RPMI8226 (cell line): ENCODE results near the gene PRMT9.

Experiments
- DNase-seq: peaks from one replicate; pipeline ENCODE4 v3.0.0-alpha.2; 2015

PRMT9 gene

GRCh38 chr4:147678796-147679549 is 5.0 kb downstream of the PRMT9 start:
- peak; percentile 35 for DNase-seq

GRCh38 chr4:147678106-147678505 is 5.9 kb downstream of the PRMT9 start:
- no peak for DNase-seq

DNA sequence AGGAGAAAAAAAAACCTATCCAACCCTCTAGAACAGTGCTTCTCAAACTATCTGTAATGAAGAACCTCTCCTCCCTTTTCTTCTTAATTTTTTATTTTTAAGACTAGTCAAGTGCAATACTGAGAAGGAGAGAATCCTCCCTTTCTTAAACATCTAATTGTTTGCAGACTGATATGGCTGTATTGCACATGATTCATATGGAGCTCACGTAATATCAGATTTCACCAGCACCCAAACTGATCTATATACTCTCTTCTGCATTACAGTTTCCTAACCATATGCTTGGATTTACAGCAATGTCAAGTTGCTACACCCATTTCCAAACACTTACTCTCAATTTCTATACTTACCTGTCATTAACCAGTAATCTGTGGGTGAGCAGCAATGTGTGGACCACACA is 9.5 kb downstream of the PRMT9 start:
- no peak for DNase-seq

- DNase-seq, result no peak
Measured at GRCh38 chr4:147674073-147674472, 9.9 kb downstream of the PRMT9 start.

DNA sequence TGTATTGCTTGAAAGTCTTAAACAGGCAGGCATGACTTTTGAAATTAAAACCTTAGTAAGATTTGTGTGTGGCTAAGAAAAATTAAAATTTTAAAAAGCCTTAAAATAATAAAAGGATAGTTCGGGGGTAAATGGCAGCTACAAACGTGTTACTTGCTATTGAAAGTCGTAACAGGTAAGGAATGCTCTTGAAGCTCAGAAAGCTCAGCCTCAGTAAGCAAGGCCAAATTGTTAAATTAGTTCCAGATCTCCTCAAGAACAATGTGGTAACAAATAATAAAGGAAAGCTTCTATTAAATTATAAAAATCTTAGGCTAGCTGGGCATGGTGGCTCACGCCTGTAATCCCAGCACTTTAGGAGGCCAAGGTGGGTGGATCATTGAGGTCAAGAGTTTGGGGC is 25.5 kb downstream of the PRMT9 start:
- DNase-seq, result no peak

DNA sequence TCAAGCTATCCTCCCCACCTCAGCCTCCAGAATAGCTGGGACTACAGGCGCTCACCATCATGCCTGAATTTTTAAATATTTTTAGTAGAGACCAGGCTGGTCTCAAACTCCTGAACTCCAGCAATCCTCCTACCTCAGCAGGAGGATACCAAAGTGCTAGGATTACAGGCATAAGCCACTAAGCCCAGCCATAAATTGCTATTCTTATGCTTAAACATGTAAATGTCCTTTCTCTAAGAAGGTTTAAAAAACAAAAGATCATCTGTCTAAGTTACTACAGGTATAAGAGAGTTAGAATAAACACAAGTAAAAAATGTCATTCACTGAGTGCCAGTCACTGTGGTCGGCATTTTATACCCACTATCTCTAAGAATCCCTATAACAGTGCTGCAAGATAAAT is 28.3 kb downstream of the PRMT9 start:
- DNase-seq, result no peak

DNA sequence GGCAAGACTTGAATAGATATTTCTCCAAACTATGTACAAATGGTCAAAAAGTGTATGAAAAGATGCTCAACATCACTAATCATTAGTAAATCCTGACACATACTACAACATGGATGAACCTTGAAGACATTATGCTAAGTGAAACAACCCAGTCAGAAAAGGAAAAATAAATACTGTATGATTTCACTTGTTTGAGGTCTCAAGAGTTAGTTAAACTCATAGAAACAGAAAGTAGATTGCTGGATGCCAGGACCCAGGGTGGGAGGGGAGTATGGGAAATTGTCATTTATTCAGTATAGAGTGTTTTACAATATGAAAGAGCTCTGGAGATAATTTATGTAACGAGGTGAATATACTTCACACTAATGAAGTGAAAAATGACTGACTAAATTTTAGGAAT is 32.4 kb downstream of the PRMT9 start:
- no peak for DNase-seq

GRCh38 chr4:147648656-147649055 is 35.3 kb downstream of the PRMT9 start:
- no peak for DNase-seq

DNA sequence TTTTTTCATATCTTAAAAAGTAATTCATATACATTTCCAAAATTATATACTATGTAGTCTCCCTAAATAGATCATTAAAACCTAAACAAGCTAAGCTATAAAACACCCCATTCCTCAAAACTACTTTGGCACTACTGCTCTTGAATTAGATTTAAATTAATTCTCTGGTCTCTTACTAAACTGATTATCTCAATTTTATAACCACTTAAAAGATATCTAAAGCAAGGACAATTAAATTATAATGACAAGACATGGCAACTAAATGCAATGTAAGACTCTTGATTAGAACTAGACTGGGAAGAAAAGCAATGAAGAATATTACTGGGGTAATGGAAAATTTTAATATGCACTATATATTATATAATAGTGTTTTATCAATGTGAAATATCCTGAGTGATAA is 38.9 kb downstream of the PRMT9 start:
- no peak for DNase-seq

GRCh38 chr4:147644471-147644870 is 39.5 kb downstream of the PRMT9 start:
- no peak for DNase-seq

- no peak for DNase-seq
Measured at GRCh38 chr4:147643616-147644015, 40.3 kb downstream of the PRMT9 start.

GRCh38 chr4:147640331-147640730 is 43.6 kb downstream of the PRMT9 start:
- DNase-seq, result no peak

GRCh38 chr4:147639388-147639787 is 44.6 kb downstream of the PRMT9 start:
- DNase-seq, result no peak

DNA sequence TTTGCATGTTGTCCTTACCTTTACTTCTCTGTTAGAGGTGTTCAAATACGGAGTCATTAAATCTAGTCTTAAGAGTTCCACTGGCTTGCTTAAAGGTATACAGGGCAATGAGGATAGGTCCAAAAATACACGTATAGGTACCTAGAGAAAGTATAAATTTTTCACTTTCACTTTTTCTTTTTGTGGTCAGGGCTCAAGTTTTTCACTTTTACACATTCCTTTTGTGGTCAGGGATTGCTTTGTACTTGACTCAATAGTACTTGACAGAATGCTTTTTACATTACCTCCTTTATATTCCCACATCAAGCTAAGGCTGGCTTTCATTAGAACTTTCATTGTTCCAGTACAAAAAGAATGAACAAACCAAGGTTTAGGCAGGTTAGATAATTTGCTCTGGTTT is 45.0 kb downstream of the PRMT9 start:
- DNase-seq, result no peak

DNA sequence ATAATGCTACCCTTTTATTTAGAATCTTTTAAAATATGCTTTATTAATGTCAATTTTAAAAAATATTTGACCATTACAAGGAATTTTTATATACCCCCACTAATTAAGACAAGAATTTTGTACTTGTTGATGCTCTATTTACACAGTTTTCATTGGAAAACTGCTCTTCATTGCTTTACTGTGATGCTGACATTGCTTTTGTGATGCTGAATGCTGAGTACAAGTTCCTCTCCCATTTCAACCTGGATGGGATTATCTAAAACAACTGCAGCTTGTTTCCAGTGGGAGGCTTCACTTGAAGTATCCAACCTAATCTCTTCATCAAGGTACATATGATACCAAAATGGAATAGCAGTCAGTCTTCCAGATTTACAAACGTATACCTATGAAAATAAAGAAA is 45.6 kb downstream of the PRMT9 start:
- no peak for DNase-seq

- DNase-seq, result no peak
Measured at GRCh38 chr4:147635348-147635747, 48.6 kb downstream of the PRMT9 start.

GRCh38 chr4:147633643-147634042 is 50.3 kb downstream of the PRMT9 start:
- no peak for DNase-seq

DNA sequence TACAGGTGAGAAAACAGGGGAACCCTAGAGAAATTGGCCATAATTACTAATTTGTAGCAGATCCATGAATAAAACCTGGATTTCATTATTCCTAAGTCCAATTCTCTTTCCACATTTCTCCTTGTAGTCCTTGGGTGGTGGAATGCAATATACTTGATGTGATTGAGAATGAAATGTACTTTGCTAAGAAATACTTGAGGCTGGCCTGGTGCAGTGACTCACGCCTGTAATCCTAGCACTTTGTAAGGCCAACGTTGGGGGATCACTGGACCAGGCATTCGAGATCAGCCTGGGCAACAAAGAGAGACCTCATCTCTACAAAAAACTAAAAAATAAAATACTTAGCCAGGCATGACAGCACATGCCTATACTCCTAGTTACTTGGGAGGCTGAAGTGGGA is 50.9 kb downstream of the PRMT9 start:
- DNase-seq, result no peak

- no peak for DNase-seq
Measured at GRCh38 chr4:147629783-147630730, 53.9 kb downstream of the PRMT9 start.

- DNase-seq, result no peak
Measured at GRCh38 chr4:147628415-147628814, 55.5 kb downstream of the PRMT9 start.

DNA sequence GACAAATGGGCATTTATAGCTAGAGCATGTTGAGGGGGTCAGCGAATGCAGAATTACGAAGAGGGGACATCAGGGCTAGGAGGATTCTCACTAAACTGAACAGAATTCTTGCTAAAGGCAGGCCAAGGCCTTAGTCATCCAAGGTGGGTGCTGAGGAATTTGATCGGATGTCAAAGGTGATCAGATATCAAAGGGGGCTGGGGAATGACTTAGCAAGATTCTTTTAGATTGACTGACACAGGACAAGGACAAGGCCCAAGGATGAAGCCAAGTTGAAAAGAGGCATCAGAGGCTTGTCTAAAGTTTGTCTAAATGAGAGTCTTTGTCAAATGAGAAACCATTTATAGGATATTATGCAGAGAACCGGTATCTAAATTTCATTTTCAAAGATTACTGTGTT is 57.1 kb downstream of the PRMT9 start:
- no peak for DNase-seq

DNA sequence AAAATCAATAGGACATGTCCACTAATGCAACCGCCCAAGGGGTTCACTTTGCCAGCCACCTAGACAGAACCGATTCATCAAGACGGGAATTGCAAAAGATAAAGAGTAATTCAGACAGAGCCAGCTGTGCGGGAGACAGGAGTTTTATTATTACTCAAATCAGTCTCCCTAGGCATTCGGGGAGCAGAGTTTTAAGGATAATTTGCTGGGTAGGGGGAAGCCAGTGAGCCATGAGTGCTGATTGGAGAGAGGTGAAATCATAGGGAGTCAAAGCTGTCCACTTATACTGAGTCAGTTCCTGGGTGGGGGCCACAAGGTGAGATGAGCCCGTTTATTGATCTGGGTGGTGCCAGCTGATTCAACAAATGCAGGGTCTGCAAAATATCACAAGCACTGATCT is 58.2 kb downstream of the PRMT9 start:
- no peak for DNase-seq

- DNase-seq, result no peak
Measured at GRCh38 chr4:147620315-147620714, 63.6 kb downstream of the PRMT9 start.
